LHCN-M2 (cell line): ENCODE results near the gene FETUB. TPM values are rescaled to one million over a fixed set of nuclear protein-coding genes. Genes with fewer than 3 reads are reported as not detected.

Experiments
- DNase-seq: peaks from one replicate; pipeline ENCODE4 v3.0.0-alpha.2; 2012; ENCODE audit warnings: low read depth
- polyA plus RNA-seq: library from polyadenylated mRNA; unstranded; fragments of >200 nt; gene quantifications from one replicate; pipeline ENCODE4 v1.2.1, GENCODE V29; 2012; ENCODE audit warnings: missing spikeins
- total RNA-seq: library from RNA; depleted of rRNA; stranded (reverse); fragments of >200 nt; gene quantifications from 2 replicates; pipeline ENCODE4 v1.2.3, GENCODE V29; 2014; rRNA removed

FETUB gene
- total RNA-seq, result 0.06 TPM in 1 of 2 replicates, not detected in the other
- polyA plus RNA-seq, result not detected

GRCh38 chr3:186639778-186640472 is at the start of gene FETUB:
Gene FETUB (plus strand): TSS chr3:186640399. CDS start chr3:186640461, 62 bp downstream.
- DNase-seq, result no peak

GRCh38 chr3:186590580-186591295 is 49.5 kb upstream of the FETUB start:
- DNase-seq, result no peak

GRCh38 chr3:186592682-186593081 is 47.5 kb upstream of the FETUB start:
- no peak for DNase-seq

GRCh38 chr3:186593862-186594261 is 46.3 kb upstream of the FETUB start:
- DNase-seq, result no peak

GRCh38 chr3:186594591-186595113 is 45.5 kb upstream of the FETUB start:
- DNase-seq, result no peak

- DNase-seq, result no peak
Measured at GRCh38 chr3:186596568-186597287, 43.5 kb upstream of the FETUB start.

- DNase-seq, result no peak
Measured at GRCh38 chr3:186598108-186598784, 42.0 kb upstream of the FETUB start.

GRCh38 chr3:186598794-186599141 is 41.4 kb upstream of the FETUB start:
- no peak for DNase-seq

GRCh38 chr3:186599142-186599784 is 40.9 kb upstream of the FETUB start:
- no peak for DNase-seq

GRCh38 chr3:186599785-186600166 is 40.4 kb upstream of the FETUB start:
- no peak for DNase-seq

GRCh38 chr3:186600896-186601295 is 39.3 kb upstream of the FETUB start:
- no peak for DNase-seq

- DNase-seq, result no peak
Measured at GRCh38 chr3:186603159-186603558, 37.0 kb upstream of the FETUB start.

- no peak for DNase-seq
Measured at GRCh38 chr3:186605078-186605477, 35.1 kb upstream of the FETUB start.

- no peak for DNase-seq
Measured at GRCh38 chr3:186605561-186606545, 34.3 kb upstream of the FETUB start.

GRCh38 chr3:186608624-186609215 is 31.5 kb upstream of the FETUB start:
- no peak for DNase-seq

GRCh38 chr3:186609247-186609868 is 30.8 kb upstream of the FETUB start:
- peak; percentile 27 for DNase-seq

- DNase-seq, result no peak
Measured at GRCh38 chr3:186612065-186612464, 28.1 kb upstream of the FETUB start.

GRCh38 chr3:186612721-186613636 is 27.2 kb upstream of the FETUB start, which contains the start of gene AHSG:
Gene AHSG (plus strand): TSS chr3:186613060. CDS start chr3:186613142, 82 bp downstream.
- no peak for DNase-seq
